HepG2 (cell line): ENCODE results near the gene KCNK7. TPM values are rescaled to one million over a fixed set of nuclear protein-coding genes. Genes with fewer than 3 reads are reported as not detected.

Experiments
- ATAC-seq: fragments of 200-7000 bp; cut with Tn5 transposase; 3 replicates; pipeline ENCODE4 v1.9.1; 2020; ENCODE audit warnings: mild to moderate bottlenecking, moderate library complexity
- BruUV-seq: library from RNA; stranded (reverse); fragments of 400-500 nt; replicated peaks from 2 replicates; lab custom pipeline; 2021; lab: Mats Ljungman, UMichigan
- CTCF ChIA-PET: fragments of 300-600 bp; formaldehyde crosslinking; extraction: SDS; loops from one replicate; lab custom pipeline; 2021; ENCODE audit warnings: low total read pairs, inconsistent platforms, low intra/inter-chr PET ratio; lab: Yijun Ruan, JAX
- POLR2A ChIA-PET: fragments of 350-600 bp; sonication (Branson Sonifier 250); formaldehyde crosslinking; loops from one replicate; lab custom pipeline; 2020; ENCODE audit warnings: antibody characterized with exemption, inconsistent platforms; lab: Yijun Ruan, JAX
- DNase-seq: peaks from one replicate; pipeline ENCODE4 v3.0.0-alpha.2; 2015; ENCODE audit warnings: low spot score
- FAIRE-seq: peaks from 3 replicates; lab custom pipeline; 2011; peaks lifted over from hg19 to GRCh38; lab: Jason Lieb, UNC
- H2AFZ ChIP-seq: one replicate; pipeline ENCODE4 v1.6.1; 2011; ENCODE audit warnings: low read length, inconsistent platforms
- H3K27ac ChIP-seq: fragments of 300-600 bp; 3 replicates; pipeline ENCODE4 v1.8.0; 2011; ENCODE audit warnings: mixed run types, mild to moderate bottlenecking, mixed read lengths, low read length, inconsistent platforms; ENCODE audit not compliant: insufficient read depth; ENCODE audit errors: extremely low read length
- H3K27me3 ChIP-seq, 2 experiments: fragments of 200-600 bp in 1 of 2; 2 replicates in 1 of 2; 3 replicates in 1 of 2; pipeline versions ENCODE4 v1.6.0 to v1.8.0; 2011; ENCODE audit warnings: low read length in 2 of 2, mild to moderate bottlenecking in 2 of 2, moderate library complexity in 2 of 2, inconsistent platforms in 1 of 2; ENCODE audit not compliant: insufficient read depth in 2 of 2, control insufficient read depth in 1 of 2
- H3K36me3 ChIP-seq, 2 experiments: fragments of 200-600 bp in 1 of 2; replicated peaks in 1 of 2; 2 replicates in 1 of 2; 3 replicates in 1 of 2; pipeline versions ENCODE4 v1.5.1 to v1.8.0; 2011; ENCODE audit warnings: low read length in 2 of 2, inconsistent platforms in 1 of 2; ENCODE audit not compliant: insufficient read depth in 2 of 2, control insufficient read depth in 1 of 2
- H3K4me1 ChIP-seq: 2 replicates; pipeline ENCODE4 v1.5.1; 2012; ENCODE audit warnings: low read length, inconsistent platforms; ENCODE audit not compliant: insufficient read depth
- H3K4me2 ChIP-seq: 2 replicates; pipeline ENCODE4 v1.6.0; 2011; ENCODE audit warnings: low read depth, low read length, inconsistent platforms
- H3K4me3 ChIP-seq, 3 experiments: fragments of 200-600 bp in 1 of 3; sonication (generic), shearing (Covaris generic) in 1 of 3; replicated peaks in 1 of 3; 2 replicates each; pipeline ENCODE4 v1.5.1; 2011 to 2016; ENCODE audit warnings: low read length in 3 of 3, inconsistent platforms in 2 of 3, low read depth in 2 of 3, mild to moderate bottlenecking in 2 of 3, control low read depth in 1 of 3, mixed read lengths in 1 of 3; ENCODE audit not compliant: insufficient read depth in 1 of 3
- H3K79me2 ChIP-seq: one replicate; pipeline ENCODE4 v1.6.1; 2011; ENCODE audit warnings: low read length, inconsistent platforms; ENCODE audit not compliant: insufficient read depth
- H3K9ac ChIP-seq: 2 replicates; pipeline ENCODE4 v1.6.0; 2011; ENCODE audit warnings: mild to moderate bottlenecking, low read depth, low read length, inconsistent platforms; ENCODE audit not compliant: insufficient read depth
- H3K9me3 ChIP-seq: 2 replicates; pipeline ENCODE4 v1.5.1; 2012; ENCODE audit warnings: mild to moderate bottlenecking, low read length
- H4K20me1 ChIP-seq: 2 replicates; pipeline ENCODE4 v1.6.0; 2011; ENCODE audit warnings: inconsistent platforms, mild to moderate bottlenecking, low read length, moderate library complexity; ENCODE audit not compliant: insufficient read depth
- GATAD1 ChIP-seq: IDR thresholded peaks from 2 replicates; pipeline ENCODE4 v1.6.1; 2016; ENCODE audit warnings: missing genetic modification reagents, missing compliant biosample characterization
- IRF2 ChIP-seq: IDR thresholded peaks from 2 replicates; pipeline ENCODE4 v1.6.1; 2018; ENCODE audit warnings: missing genetic modification reagents, missing compliant biosample characterization
- MBNL3 ChIP-seq: fragments of 250-450 bp; sonication (Bioruptor Pico); conservative IDR thresholded peaks from 2 replicates; pipeline ENCODE4 v1.8.0; 2022; ENCODE audit warnings: mild to moderate bottlenecking, inconsistent platforms
- MIER3 ChIP-seq: IDR thresholded peaks from 2 replicates; pipeline ENCODE4 v1.6.1; 2016; ENCODE audit warnings: missing compliant biosample characterization, borderline replicate concordance
- SMARCE1 ChIP-seq: fragments of 450-650 bp; IDR thresholded peaks from 2 replicates; pipeline ENCODE4 v1.6.1; 2017; ENCODE audit warnings: borderline replicate concordance
- STAG1 ChIP-seq: sonication (generic); formaldehyde crosslinking; IDR thresholded peaks from 2 replicates; pipeline ENCODE4 v1.4.0; 2020; ENCODE audit warnings: missing genetic modification reagents
- TP53 ChIP-seq: sonication (generic); formaldehyde crosslinking; conservative IDR thresholded peaks from 2 replicates; pipeline ENCODE4 v1.4.0; 2020; ENCODE audit warnings: missing genetic modification reagents
- ZFP62 ChIP-seq: sonication (generic); formaldehyde crosslinking; IDR thresholded peaks from 2 replicates; pipeline ENCODE4 v1.4.0; 2020; ENCODE audit warnings: missing genetic modification reagents
- ZNF256 ChIP-seq: sonication (generic); formaldehyde crosslinking; conservative IDR thresholded peaks from 2 replicates; pipeline ENCODE4 v1.4.0; 2020; ENCODE audit warnings: missing genetic modification reagents
- ZNF263 ChIP-seq: sonication (generic); formaldehyde crosslinking; IDR thresholded peaks from 2 replicates; pipeline ENCODE4 v1.4.0; 2020; ENCODE audit warnings: missing genetic modification reagents
- ZNF383 ChIP-seq: sonication (generic); formaldehyde crosslinking; IDR thresholded peaks from 2 replicates; pipeline ENCODE4 v1.4.0; 2020; ENCODE audit warnings: missing genetic modification reagents, mild to moderate bottlenecking, borderline replicate concordance
- WGBS: methylation state at CpG from one replicate; pipeline ENCODE4 v1.1.6; 2017; ENCODE audit warnings: low lambda C conversion rate; 5-methylcytosine and 5-hydroxymethylcytosine counted together
- in situ Hi-C: cut with HindIII; loops from 2 replicates; pipeline ENCODE4 v1.10.0; 2017; ENCODE audit warnings: low pct_unique_long_range_greater_than_20kb; ENCODE audit not compliant: extremely low pct_ligation_motif_present
- intact Hi-C: fragments of 100-400 bp; cut with micrococcal nuclease; formaldehyde crosslinking; loops from one replicate; pipeline ENCODE4 v1.10.0; 2022; ENCODE audit not compliant: unreplicated experiment
- polyA plus RNA-seq, 8 experiments: library from polyadenylated mRNA; depleted of rRNA in 3 of 8; stranded (reverse) in 7 of 8; unstranded in 1 of 8; fragments of >200 nt; fragmentation: Illumina TruSeq in 4 of 8; extraction: Trizol in 4 of 8; gene quantifications; 2 replicates each; pipeline versions ENCODE4 v1.2.1 to v1.2.3, GENCODE V29; 2011 to 2016; ENCODE audit warnings: low read depth in 4 of 8, missing spikeins in 1 of 8, mixed read lengths in 1 of 8; ENCODE audit not compliant: insufficient read depth in 1 of 8
- total RNA-seq, 5 experiments: library from RNA; depleted of rRNA; stranded (reverse); fragments of >200 nt; fragmentation: Illumina TruSeq; extraction: Trizol; gene quantifications; 2 replicates each; pipeline ENCODE4 v1.2.3, GENCODE V29; 2016; ENCODE audit warnings: low read depth in 1 of 5
- TF ChIP-seq, protein P1 (sequence below): sonication (generic); formaldehyde crosslinking; IDR thresholded peaks from 2 replicates; pipeline ENCODE4 v1.4.0; 2020; ENCODE audit warnings: missing genetic modification reagents
- TF ChIP-seq, protein P2 (sequence below): sonication (generic); formaldehyde crosslinking; conservative IDR thresholded peaks from 2 replicates; pipeline ENCODE4 v1.4.0; 2020; ENCODE audit warnings: missing genetic modification reagents
- TF ChIP-seq, protein P3 (sequence below): sonication (generic); formaldehyde crosslinking; IDR thresholded peaks from 2 replicates; pipeline ENCODE4 v1.4.0; 2020; ENCODE audit warnings: mild to moderate bottlenecking, missing genetic modification reagents
- TF ChIP-seq, protein P4 (sequence below): sonication (generic); formaldehyde crosslinking; IDR thresholded peaks from 2 replicates; pipeline ENCODE4 v1.4.0; 2020; ENCODE audit warnings: missing genetic modification reagents

Gene KCNK7
- total and polyA plus RNA-seq, 2 of the 13 experiments (the other 11 are each of a cell fraction or from before 2014, with no cell fraction given), result 0.11 TPM; not detected in 1

DNA sequence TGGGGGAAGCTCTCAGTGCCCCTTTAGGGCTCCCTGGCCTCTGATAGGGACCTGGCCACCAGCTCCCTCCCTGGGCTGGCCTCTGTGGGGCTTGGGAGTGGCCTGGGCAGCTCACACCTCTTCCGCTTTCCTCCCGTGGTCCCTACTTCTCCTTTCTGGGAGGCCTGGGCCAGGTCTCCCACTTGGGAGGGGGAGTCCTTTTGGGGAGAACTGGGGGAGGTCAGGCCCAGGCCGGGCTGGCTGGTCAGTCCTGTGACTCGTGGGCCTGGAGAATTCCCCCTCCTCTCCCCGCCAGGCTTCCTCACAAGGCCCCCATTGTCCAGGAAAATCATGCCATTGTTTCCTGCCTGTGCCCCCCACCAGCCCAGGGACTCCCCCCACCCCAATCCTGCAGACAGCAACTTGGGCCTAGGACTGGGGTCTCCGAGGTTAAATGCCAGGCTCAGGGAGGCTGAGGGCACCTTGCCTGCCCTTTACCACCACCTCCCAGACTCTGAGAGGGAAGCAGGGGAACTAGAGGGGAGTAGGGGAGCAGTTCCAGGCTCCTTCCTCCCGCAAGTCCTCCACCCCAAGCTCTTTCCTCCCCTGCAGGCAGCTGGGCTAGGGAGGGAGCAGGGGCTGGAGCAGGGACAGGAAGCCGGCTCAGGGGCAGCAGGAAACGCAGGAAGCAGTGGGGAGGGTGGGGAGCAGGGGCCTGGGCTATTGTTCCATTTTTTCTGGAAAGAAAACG lies 15.6 kb upstream of the KCNK7 start:
- ChIA-PET CTCF (no interaction called here), POLR2A (interaction anchor here (0.8 to 4.3 kb wide), 5 partner anchors 9 to 59 kb away, joined by 3 to 47 read pairs (median 4); partner anchors contain the start of gene ZNRD2)
- Histone ChIP-seq H3K27me3 (no peaks in the 10 kb centered on the region; a peak in 1 of 5 replicates), H3K4me1 (peaks cover 37% of the 10 kb centered on the region), H3K4me3 (peak overlapping the region; percentile 84 to 97 (median 94); a peak in 5 of 6 replicates), H3K9ac (peak overlapping the region; percentile 95), H3K4me2 (peak overlapping the region; percentile 96), H3K9me3 (no peaks in the 10 kb centered on the region), H3K36me3 (peaks cover 20 to 46% of the 10 kb centered on the region in 2 experiments; a peak in 4 of 5 replicates), H4K20me1 (peaks cover 21% of the 10 kb centered on the region; the same call in 1 of the 2 replicates), H2AFZ (no peak overlapping the region), H3K27ac (peak overlapping the region; percentile 31), H3K79me2 (peaks cover 52% of the 10 kb centered on the region)
- no peak for FAIRE-seq
- in situ Hi-C loops (loop anchor here (5.0 kb wide), 1 partner anchor 34 kb away; the partner anchor contains the start of gene EHBP1L1), intact Hi-C loops (no loop called here)
- no peak for ATAC-seq
- no TSS peak for BruUV-seq
- no peak for DNase-seq
- 80% methylated on average over 7 of the region's 10 CpGs for WGBS
- TF ChIP-seq, protein P1, sequence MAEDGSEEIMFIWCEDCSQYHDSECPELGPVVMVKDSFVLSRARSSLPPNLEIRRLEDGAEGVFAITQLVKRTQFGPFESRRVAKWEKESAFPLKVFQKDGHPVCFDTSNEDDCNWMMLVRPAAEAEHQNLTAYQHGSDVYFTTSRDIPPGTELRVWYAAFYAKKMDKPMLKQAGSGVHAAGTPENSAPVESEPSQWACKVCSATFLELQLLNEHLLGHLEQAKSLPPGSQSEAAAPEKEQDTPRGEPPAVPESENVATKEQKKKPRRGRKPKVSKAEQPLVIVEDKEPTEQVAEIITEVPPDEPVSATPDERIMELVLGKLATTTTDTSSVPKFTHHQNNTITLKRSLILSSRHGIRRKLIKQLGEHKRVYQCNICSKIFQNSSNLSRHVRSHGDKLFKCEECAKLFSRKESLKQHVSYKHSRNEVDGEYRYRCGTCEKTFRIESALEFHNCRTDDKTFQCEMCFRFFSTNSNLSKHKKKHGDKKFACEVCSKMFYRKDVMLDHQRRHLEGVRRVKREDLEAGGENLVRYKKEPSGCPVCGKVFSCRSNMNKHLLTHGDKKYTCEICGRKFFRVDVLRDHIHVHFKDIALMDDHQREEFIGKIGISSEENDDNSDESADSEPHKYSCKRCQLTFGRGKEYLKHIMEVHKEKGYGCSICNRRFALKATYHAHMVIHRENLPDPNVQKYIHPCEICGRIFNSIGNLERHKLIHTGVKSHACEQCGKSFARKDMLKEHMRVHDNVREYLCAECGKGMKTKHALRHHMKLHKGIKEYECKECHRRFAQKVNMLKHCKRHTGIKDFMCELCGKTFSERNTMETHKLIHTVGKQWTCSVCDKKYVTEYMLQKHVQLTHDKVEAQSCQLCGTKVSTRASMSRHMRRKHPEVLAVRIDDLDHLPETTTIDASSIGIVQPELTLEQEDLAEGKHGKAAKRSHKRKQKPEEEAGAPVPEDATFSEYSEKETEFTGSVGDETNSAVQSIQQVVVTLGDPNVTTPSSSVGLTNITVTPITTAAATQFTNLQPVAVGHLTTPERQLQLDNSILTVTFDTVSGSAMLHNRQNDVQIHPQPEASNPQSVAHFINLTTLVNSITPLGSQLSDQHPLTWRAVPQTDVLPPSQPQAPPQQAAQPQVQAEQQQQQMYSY, result no peak
- TF ChIP-seq STAG1 (CRISPR knock-in tag) (no peak), TP53 (no peak), MIER3 (no peak), ZNF263 (CRISPR knock-in tag) (peak; percentile 89), IRF2 (CRISPR knock-in tag) (no peak), ZNF256 (CRISPR knock-in tag) (no peak), MBNL3 (no peak), GATAD1 (CRISPR knock-in tag) (no peak), SMARCE1 (no peak), ZFP62 (CRISPR knock-in tag) (no peak), ZNF383 (CRISPR knock-in tag) (no peak)
- TF ChIP-seq, protein P2, sequence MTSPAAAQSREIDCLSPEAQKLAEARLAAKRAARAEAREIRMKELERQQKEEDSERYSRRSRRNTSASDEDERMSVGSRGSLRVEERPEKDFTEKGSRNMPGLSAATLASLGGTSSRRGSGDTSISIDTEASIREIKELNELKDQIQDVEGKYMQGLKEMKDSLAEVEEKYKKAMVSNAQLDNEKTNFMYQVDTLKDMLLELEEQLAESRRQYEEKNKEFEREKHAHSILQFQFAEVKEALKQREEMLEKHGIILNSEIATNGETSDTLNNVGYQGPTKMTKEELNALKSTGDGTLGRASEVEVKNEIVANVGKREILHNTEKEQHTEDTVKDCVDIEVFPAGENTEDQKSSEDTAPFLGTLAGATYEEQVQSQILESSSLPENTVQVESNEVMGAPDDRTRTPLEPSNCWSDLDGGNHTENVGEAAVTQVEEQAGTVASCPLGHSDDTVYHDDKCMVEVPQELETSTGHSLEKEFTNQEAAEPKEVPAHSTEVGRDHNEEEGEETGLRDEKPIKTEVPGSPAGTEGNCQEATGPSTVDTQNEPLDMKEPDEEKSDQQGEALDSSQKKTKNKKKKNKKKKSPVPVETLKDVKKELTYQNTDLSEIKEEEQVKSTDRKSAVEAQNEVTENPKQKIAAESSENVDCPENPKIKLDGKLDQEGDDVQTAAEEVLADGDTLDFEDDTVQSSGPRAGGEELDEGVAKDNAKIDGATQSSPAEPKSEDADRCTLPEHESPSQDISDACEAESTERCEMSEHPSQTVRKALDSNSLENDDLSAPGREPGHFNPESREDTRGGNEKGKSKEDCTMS (CRISPR knock-in tag), result no peak
- TF ChIP-seq, protein P3, sequence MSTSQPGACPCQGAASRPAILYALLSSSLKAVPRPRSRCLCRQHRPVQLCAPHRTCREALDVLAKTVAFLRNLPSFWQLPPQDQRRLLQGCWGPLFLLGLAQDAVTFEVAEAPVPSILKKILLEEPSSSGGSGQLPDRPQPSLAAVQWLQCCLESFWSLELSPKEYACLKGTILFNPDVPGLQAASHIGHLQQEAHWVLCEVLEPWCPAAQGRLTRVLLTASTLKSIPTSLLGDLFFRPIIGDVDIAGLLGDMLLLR (CRISPR knock-in tag), result no peak
- TF ChIP-seq, protein P4, sequence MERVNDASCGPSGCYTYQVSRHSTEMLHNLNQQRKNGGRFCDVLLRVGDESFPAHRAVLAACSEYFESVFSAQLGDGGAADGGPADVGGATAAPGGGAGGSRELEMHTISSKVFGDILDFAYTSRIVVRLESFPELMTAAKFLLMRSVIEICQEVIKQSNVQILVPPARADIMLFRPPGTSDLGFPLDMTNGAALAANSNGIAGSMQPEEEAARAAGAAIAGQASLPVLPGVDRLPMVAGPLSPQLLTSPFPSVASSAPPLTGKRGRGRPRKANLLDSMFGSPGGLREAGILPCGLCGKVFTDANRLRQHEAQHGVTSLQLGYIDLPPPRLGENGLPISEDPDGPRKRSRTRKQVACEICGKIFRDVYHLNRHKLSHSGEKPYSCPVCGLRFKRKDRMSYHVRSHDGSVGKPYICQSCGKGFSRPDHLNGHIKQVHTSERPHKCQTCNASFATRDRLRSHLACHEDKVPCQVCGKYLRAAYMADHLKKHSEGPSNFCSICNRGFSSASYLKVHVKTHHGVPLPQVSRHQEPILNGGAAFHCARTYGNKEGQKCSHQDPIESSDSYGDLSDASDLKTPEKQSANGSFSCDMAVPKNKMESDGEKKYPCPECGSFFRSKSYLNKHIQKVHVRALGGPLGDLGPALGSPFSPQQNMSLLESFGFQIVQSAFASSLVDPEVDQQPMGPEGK (CRISPR knock-in tag), result peak; percentile 34; the same call in 1 of the 2 replicates
